NCI-H1105 (cell line): ENCODE results near the gene ABCD2.
A peak's percentile ranks its signal among the peaks of the same experiment; 100 is the strongest.
"Not testable (repeated sequence)": the region's sequence is repeated elsewhere in the genome, so short reads cannot be mapped to it uniquely, and the experiment has no call there.

Experiments used
- DNase-seq: peaks from one replicate; lab custom pipeline; 2025; lab: John Stamatoyannopoulos, UW

ABCD2 gene

GRCh38 chr12:39619660-39620433 lies at the start of gene ABCD2:
Gene ABCD2 (minus strand): TSS chr12:39619803. CDS start chr12:39619615, 188 bp downstream.
- peak; percentile 81 for DNase-seq

- DNase-seq = no peak
Measured at GRCh38 chr12:39660101-39660500, 40.5 kb upstream of the ABCD2 start.

GRCh38 chr12:39647383-39647782 lies 27.8 kb upstream of the ABCD2 start:
- no peak for DNase-seq

GRCh38 chr12:39646963-39647362 lies 27.4 kb upstream of the ABCD2 start:
- DNase-seq = no peak

GRCh38 chr12:39643052-39643451 lies 23.4 kb upstream of the ABCD2 start:
- DNase-seq = no peak

GRCh38 chr12:39638840-39639239 lies 19.2 kb upstream of the ABCD2 start:
- DNase-seq = no peak

GRCh38 chr12:39638178-39638577 lies 18.6 kb upstream of the ABCD2 start:
- DNase-seq = no peak

GRCh38 chr12:39632670-39633069 lies 13.1 kb upstream of the ABCD2 start:
- DNase-seq = no peak

- no peak for DNase-seq
Measured at GRCh38 chr12:39628836-39629235, 9.2 kb upstream of the ABCD2 start.

GRCh38 chr12:39627914-39628313 lies 8.3 kb upstream of the ABCD2 start:
- no peak for DNase-seq

- no peak for DNase-seq
Measured at GRCh38 chr12:39626033-39626814, 6.6 kb upstream of the ABCD2 start.

GRCh38 chr12:39623919-39624318 lies 4.3 kb upstream of the ABCD2 start:
- DNase-seq = no peak

GRCh38 chr12:39623160-39623559 lies 3.6 kb upstream of the ABCD2 start:
- not testable (repeated sequence) for DNase-seq

GRCh38 chr12:39622306-39622705 lies 2.7 kb upstream of the ABCD2 start:
- DNase-seq = no peak

- no peak for DNase-seq
Measured at GRCh38 chr12:39621670-39622069, 2.1 kb upstream of the ABCD2 start.

GRCh38 chr12:39620659-39621658 lies 1.4 kb upstream of the ABCD2 start:
- DNase-seq = no peak

- peak; percentile 41 for DNase-seq
Measured at GRCh38 chr12:39619316-39619659, 315 bp downstream of the ABCD2 start.

- DNase-seq = no peak
Measured at GRCh38 chr12:39618701-39619100, 902 bp downstream of the ABCD2 start.

- DNase-seq = no peak
Measured at GRCh38 chr12:39617887-39618286, 1.7 kb downstream of the ABCD2 start.

- no peak for DNase-seq
Measured at GRCh38 chr12:39616666-39617065, 2.9 kb downstream of the ABCD2 start.

- no peak for DNase-seq
Measured at GRCh38 chr12:39616251-39616650, 3.4 kb downstream of the ABCD2 start.

GRCh38 chr12:39613525-39613924 lies 6.1 kb downstream of the ABCD2 start:
- DNase-seq = no peak
